ENCODE measurements around the gene EP400. TPM values are rescaled to one million over a fixed set of nuclear protein-coding genes. Genes with fewer than 3 reads are reported as not detected.

The EP400 gene
- polyA plus RNA-seq, 1 donor (not counting 4 experiments of a cell fraction or from before 2014, with no cell fraction given), result 4.1 TPM

- no peaks in the 10 kb centered on the region for H4K20me1 ChIP-seq (ENCODE audit: control insufficient read depth, extremely low read depth, insufficient read depth, low read length)
- dilution Hi-C loops (cut with MboI; ENCODE audit: extremely low pct_ligation_motif_present, low sequenced_read_pairs), result no loop called here
- H3K4me1 ChIP-seq (ENCODE audit: control insufficient read depth, extremely low read depth, insufficient read depth, low read length), result no peaks in the 10 kb centered on the region
- peaks cover 24 to 26% of the 10 kb centered on the region in 2 experiments for H3K36me3 ChIP-seq (ENCODE audit: control insufficient read depth in 2 of 2, extremely low read depth in 1 of 2, insufficient read depth in 2 of 2, low read length in 2 of 2)
- no peaks in the 10 kb centered on the region for H3K9me3 ChIP-seq (ENCODE audit: control insufficient read depth, low read depth, low read length)
- no peak overlapping the region for H3K9ac ChIP-seq (ENCODE audit: control insufficient read depth, extremely low read depth, insufficient read depth, low read length)
- no peak overlapping the region for H3K4me3 ChIP-seq (ENCODE audit: control insufficient read depth in 2 of 3, extremely low read depth in 1 of 3, insufficient read depth in 2 of 3, low read depth in 1 of 3, low read length in 3 of 3)
- H3K27me3 ChIP-seq (ENCODE audit: control insufficient read depth, extremely low read depth, insufficient read depth, low read length), result no peaks in the 10 kb centered on the region
- TF ChIP-seq, protein P1, sequence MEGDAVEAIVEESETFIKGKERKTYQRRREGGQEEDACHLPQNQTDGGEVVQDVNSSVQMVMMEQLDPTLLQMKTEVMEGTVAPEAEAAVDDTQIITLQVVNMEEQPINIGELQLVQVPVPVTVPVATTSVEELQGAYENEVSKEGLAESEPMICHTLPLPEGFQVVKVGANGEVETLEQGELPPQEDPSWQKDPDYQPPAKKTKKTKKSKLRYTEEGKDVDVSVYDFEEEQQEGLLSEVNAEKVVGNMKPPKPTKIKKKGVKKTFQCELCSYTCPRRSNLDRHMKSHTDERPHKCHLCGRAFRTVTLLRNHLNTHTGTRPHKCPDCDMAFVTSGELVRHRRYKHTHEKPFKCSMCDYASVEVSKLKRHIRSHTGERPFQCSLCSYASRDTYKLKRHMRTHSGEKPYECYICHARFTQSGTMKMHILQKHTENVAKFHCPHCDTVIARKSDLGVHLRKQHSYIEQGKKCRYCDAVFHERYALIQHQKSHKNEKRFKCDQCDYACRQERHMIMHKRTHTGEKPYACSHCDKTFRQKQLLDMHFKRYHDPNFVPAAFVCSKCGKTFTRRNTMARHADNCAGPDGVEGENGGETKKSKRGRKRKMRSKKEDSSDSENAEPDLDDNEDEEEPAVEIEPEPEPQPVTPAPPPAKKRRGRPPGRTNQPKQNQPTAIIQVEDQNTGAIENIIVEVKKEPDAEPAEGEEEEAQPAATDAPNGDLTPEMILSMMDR (optimal IDR thresholded peaks at IDR 0.05 in 1 of 3, IDR thresholded peaks at IDR 0.05 in 1 of 3, conservative IDR thresholded peaks at IDR 0.05 in 1 of 3; ENCODE audit: extremely low read depth in 1 of 3, insufficient read depth in 2 of 3, low read length in 3 of 3), result no peak
- no peak for TF ChIP-seq EZH2 (IDR thresholded peaks at IDR 0.05; ENCODE audit: low read length)
- H3K9me1 ChIP-seq (ENCODE audit: control insufficient read depth, extremely low read depth, insufficient read depth, low read length), result no peaks in the 10 kb centered on the region
- no peak overlapping the region for H3K4me2 ChIP-seq (ENCODE audit: control insufficient read depth, extremely low read depth, insufficient read depth, low read depth, low read length)
- H3K79me2 ChIP-seq (ENCODE audit: control insufficient read depth, insufficient read depth, low read length), result no peaks in the 10 kb centered on the region
- no peak for FAIRE-seq
- no peak overlapping the region for H2AFZ ChIP-seq (ENCODE audit: control insufficient read depth, low read length)
- no peak for DNase-seq (ENCODE audit: low read depth, low spot score)
- no peak overlapping the region for H3K27ac ChIP-seq (ENCODE audit: control insufficient read depth, insufficient read depth, low read length)
These were observed 112.1 kb downstream of the EP400 start for GRCh38 chr12:132061641-132062430.

GRCh38 chr12:132062481-132062880 lies 112.7 kb downstream of the EP400 start:
- Histone ChIP-seq H3K27ac (ENCODE audit: control insufficient read depth, insufficient read depth, low read length) (no peak overlapping the region), H3K27me3 (ENCODE audit: control insufficient read depth, extremely low read depth, insufficient read depth, low read length) (no peaks in the 10 kb centered on the region), H3K9me3 (ENCODE audit: control insufficient read depth, low read depth, low read length) (no peaks in the 10 kb centered on the region), H3K9me1 (ENCODE audit: control insufficient read depth, extremely low read depth, insufficient read depth, low read length) (no peaks in the 10 kb centered on the region), H3K79me2 (ENCODE audit: control insufficient read depth, insufficient read depth, low read length) (no peaks in the 10 kb centered on the region), H3K36me3 (ENCODE audit: control insufficient read depth in 2 of 2, extremely low read depth in 1 of 2, insufficient read depth in 2 of 2, low read length in 2 of 2) (peaks cover 24 to 29% of the 10 kb centered on the region in 2 experiments), H3K9ac (ENCODE audit: control insufficient read depth, extremely low read depth, insufficient read depth, low read length) (no peak overlapping the region), H3K4me3 (ENCODE audit: control insufficient read depth in 2 of 3, extremely low read depth in 1 of 3, insufficient read depth in 2 of 3, low read depth in 1 of 3, low read length in 3 of 3) (no peak overlapping the region), H3K4me2 (ENCODE audit: control insufficient read depth, extremely low read depth, insufficient read depth, low read depth, low read length) (no peak overlapping the region), H2AFZ (ENCODE audit: control insufficient read depth, low read length) (no peak overlapping the region), H3K4me1 (ENCODE audit: control insufficient read depth, extremely low read depth, insufficient read depth, low read length) (no peaks in the 10 kb centered on the region), H4K20me1 (ENCODE audit: control insufficient read depth, extremely low read depth, insufficient read depth, low read length) (no peaks in the 10 kb centered on the region)
- dilution Hi-C loops (cut with MboI; ENCODE audit: extremely low pct_ligation_motif_present, low sequenced_read_pairs), result no loop called here
- FAIRE-seq, result no peak
- no peak for DNase-seq (ENCODE audit: low read depth, low spot score)
- TF ChIP-seq EZH2 (IDR thresholded peaks at IDR 0.05; ENCODE audit: low read length), result no peak
- TF ChIP-seq, protein P1 (optimal IDR thresholded peaks at IDR 0.05 in 1 of 3, IDR thresholded peaks at IDR 0.05 in 1 of 3, conservative IDR thresholded peaks at IDR 0.05 in 1 of 3; ENCODE audit: extremely low read depth in 1 of 3, insufficient read depth in 2 of 3, low read length in 3 of 3), result no peak
